ENCODE data around the gene PTS.

DNA sequence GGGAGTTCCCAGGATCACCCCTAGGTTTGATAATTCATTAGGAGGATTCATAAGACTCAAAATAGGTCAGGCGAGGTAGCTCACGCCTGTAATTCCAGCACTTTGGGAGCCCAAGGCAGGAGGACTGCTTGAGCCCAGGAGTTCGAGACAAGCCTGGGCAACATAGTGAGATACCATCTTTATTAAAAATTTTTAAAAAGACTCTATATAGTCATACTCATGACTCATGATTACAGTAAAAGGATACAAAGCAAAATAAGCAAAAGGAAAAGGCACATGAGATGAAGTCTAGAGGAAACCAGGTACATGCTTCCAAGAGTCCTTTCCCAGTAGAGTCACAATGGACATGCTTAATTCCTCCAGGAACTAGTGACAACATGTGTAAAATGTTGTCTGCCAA, 13.9 kb upstream of the PTS start:
- TF ChIP-seq, protein P1, sequence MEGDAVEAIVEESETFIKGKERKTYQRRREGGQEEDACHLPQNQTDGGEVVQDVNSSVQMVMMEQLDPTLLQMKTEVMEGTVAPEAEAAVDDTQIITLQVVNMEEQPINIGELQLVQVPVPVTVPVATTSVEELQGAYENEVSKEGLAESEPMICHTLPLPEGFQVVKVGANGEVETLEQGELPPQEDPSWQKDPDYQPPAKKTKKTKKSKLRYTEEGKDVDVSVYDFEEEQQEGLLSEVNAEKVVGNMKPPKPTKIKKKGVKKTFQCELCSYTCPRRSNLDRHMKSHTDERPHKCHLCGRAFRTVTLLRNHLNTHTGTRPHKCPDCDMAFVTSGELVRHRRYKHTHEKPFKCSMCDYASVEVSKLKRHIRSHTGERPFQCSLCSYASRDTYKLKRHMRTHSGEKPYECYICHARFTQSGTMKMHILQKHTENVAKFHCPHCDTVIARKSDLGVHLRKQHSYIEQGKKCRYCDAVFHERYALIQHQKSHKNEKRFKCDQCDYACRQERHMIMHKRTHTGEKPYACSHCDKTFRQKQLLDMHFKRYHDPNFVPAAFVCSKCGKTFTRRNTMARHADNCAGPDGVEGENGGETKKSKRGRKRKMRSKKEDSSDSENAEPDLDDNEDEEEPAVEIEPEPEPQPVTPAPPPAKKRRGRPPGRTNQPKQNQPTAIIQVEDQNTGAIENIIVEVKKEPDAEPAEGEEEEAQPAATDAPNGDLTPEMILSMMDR (IDR thresholded peaks at IDR 0.05) = no peak
- no peak for TF ChIP-seq POLR2A (IDR thresholded peaks at IDR 0.05)

Data from esophagus squamous epithelium (tissue), 4 donors.